PC-3 (cell line): Measurements from ENCODE around the gene TMEM229A.

ENCODE experiments used
- CTCF ChIP-seq: fragments of 300-600 bp; sonication (generic); conservative IDR thresholded peaks from 2 replicates; pipeline ENCODE4 v1.5.1; 2017; ENCODE audit warnings: antibody characterized with exemption, low read depth, mild to moderate bottlenecking, low read length
- EZH2 ChIP-seq: fragments of 300-600 bp; sonication (generic); IDR thresholded peaks from one replicate; pipeline ENCODE4 v1.6.1; 2017; ENCODE audit warnings: antibody characterized with exemption, mild to moderate bottlenecking, low read length; ENCODE audit not compliant: unreplicated experiment
- EZH2phosphoT487 ChIP-seq: fragments of 300-600 bp; sonication (generic); IDR thresholded peaks from 2 replicates; pipeline ENCODE4 v1.6.1; 2018; ENCODE audit warnings: mild to moderate bottlenecking, antibody characterized with exemption, low read length, borderline replicate concordance

GRCh38 chr7:124034754-124035100 is 1.9 kb upstream of the TMEM229A start:
- TF ChIP-seq CTCF (no peak), EZH2phosphoT487 (no peak), EZH2 (no peak)
